NCI-H146 (cell line): ENCODE data around the gene LRRC27.
"Not testable (repeated sequence)": the region's sequence is repeated elsewhere in the genome, so short reads cannot be mapped to it uniquely, and the experiment has no call there.

Source experiments
- DNase-seq: peaks from one replicate; lab custom pipeline; 2025; lab: John Stamatoyannopoulos, UW

The LRRC27 gene

GRCh38 chr10:132314881-132315280 is 17.1 kb upstream of the LRRC27 start:
- not testable (repeated sequence) for DNase-seq

DNA sequence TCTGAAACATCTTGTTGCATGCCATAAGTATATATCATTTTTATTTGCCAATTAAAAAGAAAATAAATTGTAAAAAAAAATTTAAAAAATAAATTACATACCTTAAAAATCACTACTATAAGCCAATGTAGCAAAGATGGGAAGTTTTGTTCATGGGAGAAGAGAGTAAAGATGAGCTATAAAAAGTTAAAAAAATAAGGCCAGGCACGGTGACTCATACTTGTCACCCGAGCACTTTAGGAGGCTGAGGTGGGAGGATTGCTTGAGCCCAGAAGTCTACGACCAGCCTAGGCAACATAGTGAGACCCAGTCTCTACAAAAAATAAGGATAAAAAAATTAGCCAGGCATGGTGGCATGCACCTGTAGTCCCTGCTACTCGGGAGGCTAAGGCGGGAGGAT is 15.9 kb upstream of the LRRC27 start:
- DNase-seq: no peak

- DNase-seq: not testable (repeated sequence)
These were observed 14.5 kb upstream of the LRRC27 start for GRCh38 chr10:132317477-132317876.

DNA sequence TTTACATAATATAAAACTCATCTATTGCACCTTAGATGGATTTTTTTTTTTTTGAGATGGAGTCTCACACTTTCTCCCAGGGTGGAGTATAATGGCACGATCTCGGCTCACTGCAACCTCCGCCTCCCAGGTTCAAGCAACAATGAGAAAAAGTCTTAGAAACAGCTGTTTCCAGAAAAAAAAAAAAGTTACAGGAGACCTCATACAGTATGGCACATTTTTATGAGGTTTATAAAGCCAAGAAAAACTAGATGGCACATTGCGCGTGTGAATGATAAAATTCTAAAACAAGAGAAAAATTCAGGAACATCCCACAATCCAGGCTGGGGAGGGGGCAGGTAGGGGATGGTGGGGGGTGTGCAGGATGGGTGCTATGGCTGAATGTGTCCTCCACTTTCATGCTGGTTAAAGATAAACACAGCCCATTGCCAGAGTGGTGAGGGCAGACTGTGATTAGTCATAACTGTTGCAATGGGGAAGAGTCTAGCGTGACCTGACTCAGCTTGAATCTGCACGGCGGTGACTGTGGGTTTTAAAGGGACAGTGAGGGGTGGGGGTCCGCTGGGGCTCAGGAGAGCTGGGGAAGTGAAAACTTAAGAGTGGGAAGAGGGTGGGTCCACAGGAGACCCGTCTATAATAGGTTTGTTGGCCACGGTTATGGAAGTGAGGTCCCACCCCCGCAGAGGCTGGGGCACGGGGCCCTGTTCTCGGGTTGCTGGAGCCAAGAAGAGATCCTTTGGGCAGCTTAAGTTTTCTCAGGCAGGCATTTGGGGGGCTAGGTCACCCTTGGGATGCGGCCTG is 11.9 kb upstream of the LRRC27 start:
- DNase-seq: no peak

DNA sequence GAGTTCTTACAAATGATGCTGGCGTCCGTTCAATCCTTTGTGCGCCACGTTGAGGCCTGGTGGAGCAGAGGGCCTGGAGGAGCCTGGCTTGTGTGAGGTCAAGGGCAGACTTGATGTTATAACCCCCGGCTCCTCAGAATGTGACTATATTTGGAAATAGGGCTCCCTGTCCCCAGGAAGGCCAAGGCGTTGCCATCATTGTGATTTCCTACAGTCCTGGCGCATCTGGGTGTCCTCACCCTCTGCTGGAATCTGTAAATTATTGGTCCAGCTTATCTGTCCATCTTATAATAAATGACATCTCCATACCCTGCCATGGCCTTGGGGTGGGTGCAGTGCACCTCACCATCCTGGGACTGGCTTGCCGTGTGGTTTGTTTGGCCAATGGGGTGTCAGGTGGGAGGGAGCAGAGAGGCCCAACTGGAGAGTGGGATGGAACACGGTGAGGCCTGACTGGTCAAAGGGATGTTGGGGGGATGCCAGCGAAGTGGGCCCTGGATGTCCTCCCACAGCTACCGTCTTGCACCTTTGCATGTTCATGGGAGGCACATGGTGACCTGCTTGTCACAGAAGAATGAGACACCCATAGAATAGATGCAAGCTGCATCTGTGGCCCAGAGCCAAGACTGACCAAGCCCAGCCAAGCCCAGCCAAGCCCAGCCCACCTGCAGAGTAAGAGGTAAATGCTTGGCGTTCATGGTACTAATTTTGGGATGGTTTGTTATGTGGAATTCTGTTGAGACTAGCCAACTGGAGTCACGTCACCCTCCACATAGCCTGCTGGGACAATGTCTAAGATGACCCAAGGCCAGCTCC is 11.1 kb upstream of the LRRC27 start:
- no peak for DNase-seq

- DNase-seq: no peak
These were observed 10.3 kb upstream of the LRRC27 start for GRCh38 chr10:132321726-132322125.

DNA sequence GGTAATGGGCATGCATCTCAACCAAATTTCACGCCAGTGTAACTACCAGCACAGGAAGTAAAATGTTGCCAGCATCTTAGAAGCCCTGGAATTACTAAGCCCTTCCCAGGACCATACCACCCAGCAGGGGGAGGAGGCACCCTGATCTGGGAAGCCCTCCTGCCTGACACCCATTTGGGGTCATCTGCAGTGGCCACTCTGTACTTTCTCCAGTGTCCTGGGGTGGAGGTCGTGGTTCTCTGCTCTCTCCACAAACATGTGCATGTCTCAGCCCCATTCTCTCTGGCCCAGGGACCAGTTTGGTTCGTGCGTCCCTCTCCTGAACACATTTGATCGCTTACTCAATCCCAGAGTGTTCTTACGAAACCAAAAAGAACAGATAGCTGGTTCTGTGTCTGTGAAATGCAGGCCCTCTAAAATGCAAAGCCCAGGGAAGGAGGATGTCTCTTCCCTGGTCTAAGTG is 9.4 kb upstream of the LRRC27 start:
- DNase-seq: no peak

DNA sequence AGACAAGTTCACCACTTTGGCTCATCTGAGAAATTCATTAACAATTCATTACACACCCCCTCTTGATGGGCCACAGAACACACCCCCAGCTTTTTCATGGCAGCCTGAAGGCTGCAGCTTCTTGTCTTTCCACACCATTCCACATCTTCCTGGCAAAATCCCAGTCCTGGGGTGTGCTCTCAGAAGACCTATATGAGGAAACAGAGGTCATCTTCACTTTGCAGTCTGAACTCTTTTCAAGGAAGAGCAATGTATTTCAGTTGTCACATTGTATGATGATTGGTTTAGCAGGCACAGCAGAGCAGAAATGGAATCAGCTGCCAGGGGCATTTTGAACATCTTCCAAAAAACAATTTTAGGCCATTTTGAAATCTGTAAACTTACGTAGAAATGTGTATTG is 7.8 kb upstream of the LRRC27 start:
- no peak for DNase-seq

GRCh38 chr10:132326344-132326889 is 5.6 kb upstream of the LRRC27 start:
- no peak for DNase-seq

GRCh38 chr10:132326925-132327324 is 5.1 kb upstream of the LRRC27 start:
- no peak for DNase-seq

DNA sequence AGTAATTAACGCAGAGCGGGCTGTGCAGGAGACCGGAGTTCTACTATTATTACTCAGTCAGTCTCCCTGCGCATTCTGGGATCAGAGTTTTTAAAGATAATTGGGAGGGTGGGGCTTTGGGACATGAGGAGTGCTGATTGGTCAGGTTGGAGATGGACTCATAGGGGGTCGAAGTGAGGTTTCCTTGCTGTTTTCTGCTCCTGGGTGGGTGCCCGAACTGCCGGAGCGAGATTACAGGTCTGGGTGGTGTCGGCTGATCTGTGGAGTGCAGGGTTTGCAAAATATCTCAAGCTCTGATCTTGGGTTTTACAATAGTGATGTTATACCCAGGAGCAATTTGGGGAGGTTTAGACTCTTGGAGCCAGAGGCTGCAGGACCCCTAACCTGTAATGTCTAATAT is 3.9 kb upstream of the LRRC27 start:
- DNase-seq: no peak

DNA sequence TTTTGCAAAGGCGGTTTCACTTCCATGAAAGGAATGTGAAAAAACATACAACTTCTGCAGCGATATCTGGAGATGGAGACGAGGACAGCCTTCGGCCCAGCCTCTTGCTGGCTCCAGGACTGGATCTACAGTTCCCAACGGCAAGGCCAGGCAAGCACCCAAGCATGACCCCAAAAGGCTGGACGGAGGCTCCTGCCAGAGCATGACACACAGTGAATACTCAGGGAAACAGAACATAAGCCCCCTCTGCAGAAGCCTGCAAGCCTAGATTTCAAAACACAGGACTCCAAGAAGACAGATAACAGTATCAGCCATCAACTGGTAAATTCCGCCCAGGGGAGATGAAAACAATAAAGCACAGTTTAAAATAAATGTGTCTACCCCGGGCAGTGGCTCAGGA is 3.3 kb upstream of the LRRC27 start:
- no peak for DNase-seq

GRCh38 chr10:132329565-132330485 is 2.2 kb upstream of the LRRC27 start:
- DNase-seq: no peak

DNA sequence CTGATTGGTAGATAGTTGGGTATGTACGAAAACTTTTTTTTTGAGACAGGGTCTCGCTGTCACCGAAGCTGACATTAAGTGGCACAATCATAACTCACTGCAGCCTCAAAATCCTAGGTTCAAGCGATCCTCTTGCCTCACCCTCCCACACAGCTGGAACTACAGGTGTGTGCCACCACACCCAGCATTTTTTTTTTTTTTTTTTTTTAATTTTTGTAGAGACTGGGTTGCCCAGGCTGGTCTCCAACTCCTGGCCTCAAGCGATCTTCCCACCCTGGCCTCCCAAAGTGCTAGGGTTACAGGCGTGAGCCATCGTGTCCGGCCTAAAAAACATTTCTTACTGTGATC is 1.5 kb upstream of the LRRC27 start:
- DNase-seq: no peak

DNA sequence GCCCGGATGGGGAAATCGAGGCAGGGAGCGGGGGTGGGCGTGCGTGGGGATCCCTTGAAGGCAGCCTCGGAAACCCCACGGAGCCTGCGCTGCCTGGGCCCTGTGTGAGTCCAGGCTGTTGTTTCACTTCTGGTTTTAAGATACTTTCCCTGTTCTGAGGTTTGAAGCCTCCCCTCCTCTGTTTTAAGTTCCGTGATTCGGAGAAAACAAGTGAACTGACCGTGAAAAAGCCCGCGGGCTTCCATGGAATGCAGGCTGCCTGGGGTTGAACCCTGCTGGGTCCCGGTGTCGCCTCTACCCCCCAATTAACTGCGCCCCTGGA is 401 bp downstream of the LRRC27 start:
- no peak for DNase-seq

DNA sequence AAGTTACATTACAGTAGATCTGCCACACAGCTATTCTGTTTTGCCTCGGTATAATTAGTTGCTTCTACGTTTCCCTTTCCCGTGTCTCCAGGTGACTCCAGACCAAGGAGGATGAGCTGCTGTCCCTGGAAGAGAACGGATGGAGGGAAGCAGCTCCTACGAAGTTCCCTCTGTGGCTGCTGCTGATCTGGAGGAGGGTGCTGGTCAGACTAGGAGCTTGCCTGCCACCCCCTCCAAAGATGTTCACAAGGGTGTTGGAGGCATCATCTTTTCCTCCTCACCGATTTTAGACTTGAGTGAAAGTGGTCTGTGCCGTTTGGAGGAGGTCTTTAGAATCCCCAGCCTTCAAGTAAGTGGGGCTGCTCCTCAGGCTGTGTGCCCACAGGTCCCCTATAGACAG is 1.4 kb downstream of the LRRC27 start:
- no peak for DNase-seq

DNA sequence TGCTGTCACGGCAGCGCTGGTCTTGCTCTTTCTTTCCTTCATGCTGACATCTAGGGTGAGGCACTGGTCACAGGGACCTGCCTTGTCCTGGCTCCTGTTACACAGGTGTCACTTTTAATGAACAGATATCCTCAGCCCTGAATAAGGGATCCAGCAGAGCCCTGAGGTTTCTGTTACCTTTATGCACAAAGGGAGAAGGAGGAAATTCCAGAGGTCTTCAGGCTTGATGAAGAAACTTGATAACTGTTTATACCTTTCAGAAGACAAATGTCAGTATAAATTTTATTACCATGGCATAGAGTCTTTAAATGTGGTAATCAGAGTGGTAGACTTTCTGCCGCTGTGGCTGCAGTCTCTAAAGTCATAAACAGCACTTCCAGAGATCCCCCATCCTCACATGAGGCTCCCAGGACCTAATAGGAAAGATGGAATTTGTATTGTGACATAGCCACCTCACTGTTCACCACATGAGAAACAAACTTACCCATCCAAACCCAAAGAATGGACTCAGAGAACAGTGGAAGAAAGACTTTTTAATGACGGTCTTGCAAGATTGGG is 2.7 kb downstream of the LRRC27 start:
- no peak for DNase-seq

DNA sequence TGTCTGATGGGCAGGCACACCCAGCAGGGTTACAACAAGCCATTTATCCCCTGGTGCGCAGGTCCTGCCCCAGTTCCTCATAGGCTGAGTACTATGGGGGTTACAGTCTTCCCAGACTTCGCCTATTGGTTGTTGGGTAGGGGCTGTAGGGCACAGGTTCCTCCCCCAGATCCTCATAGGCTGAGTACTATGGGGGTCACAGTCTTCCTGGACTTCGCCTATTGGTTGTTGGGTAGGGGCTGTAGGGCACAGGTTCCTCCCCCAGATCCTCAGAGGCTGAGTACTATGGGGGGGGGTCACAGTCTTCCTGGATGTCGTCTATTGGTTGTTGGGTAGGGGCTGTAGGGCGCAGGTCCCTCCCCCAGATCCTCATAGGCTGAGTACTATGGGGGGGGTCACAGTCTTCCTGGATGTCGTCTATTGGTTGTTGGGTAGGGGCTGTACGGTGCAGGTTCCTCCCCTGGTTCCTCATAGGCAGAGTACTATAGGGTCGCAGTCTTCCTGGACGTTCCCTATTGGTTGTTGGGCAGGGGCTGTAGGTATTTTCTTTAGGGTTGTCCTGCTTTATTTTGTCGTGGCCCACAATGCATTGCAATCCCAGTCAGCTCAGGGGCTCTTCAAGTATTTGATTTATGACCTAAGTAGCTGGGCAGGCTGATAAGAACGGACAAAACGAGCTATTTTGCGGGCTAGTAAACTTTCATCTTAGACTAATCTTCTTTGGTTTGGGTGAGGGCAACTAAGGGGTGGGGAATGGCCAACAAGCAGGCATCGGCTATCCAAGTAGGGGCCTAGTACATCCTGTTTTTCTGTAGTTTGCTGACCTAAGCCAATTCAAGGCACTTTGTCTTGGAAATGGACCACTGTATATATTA is 3.4 kb downstream of the LRRC27 start:
- DNase-seq: no peak

DNA sequence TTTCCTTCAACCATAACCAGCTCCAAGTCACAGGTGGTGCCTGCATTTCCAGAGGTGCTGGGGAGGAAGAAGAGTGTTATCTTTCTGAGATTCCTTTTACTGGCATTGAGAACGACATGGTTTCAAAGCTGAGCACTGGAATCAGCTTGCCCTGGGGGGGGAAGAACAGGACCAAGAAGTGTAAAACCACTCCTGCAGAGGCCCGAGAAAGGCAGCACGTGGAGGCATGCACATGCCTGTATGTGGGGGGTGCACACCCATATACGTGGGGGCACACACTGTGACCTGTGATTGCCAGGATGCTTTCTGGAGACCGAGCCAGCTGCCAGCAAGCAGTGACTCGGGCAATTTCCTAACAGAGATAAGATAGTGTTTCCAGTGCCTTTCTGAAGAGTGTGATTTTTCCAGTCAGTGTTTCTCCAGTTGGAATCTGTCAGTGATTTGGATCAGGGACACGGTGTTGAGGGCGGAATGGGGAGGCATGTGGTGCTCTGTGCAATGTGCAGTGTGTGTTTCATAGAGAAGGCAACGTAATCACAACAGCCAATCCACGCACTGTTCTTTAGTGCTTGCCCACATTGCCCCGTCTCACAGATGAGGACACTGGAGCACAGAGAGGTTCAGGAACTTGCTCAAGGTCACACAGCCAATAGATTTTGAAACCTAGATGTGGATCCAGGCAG is 4.2 kb downstream of the LRRC27 start:
- no peak for DNase-seq

- DNase-seq: no peak
These were observed 5.0 kb downstream of the LRRC27 start for GRCh38 chr10:132336919-132337407.
